Measurements from ENCODE around the gene HSD17B11.
A peak's percentile ranks its signal among the peaks of the same experiment; 100 is the strongest.
"Not testable (repeated sequence)": the region's sequence is repeated elsewhere in the genome, so short reads cannot be mapped to it uniquely, and the experiment has no call there.

HSD17B11 gene
- 63.7 to 77.1 reads per million in 2 donors for total RNA-seq

GRCh38 chr4:87390891-87391575 is at the start of gene HSD17B11:
TSS of gene HSD17B11 (minus strand) at chr4:87391188. CDS start at chr4:87391070, 118 bp downstream.
- DNase-seq: peak; percentile 31

- no peak for DNase-seq
These were observed 42.4 kb upstream of the HSD17B11 start for GRCh38 chr4:87433342-87433741.

GRCh38 chr4:87430038-87430437 is 39.0 kb upstream of the HSD17B11 start:
- no peak for DNase-seq

- DNase-seq: no peak
These were observed 38.0 kb upstream of the HSD17B11 start for GRCh38 chr4:87428979-87429378.

GRCh38 chr4:87427518-87427868 is 36.5 kb upstream of the HSD17B11 start:
- DNase-seq: no peak

GRCh38 chr4:87426865-87427517 is 36.0 kb upstream of the HSD17B11 start:
- no peak for DNase-seq

GRCh38 chr4:87425711-87426110 is 34.7 kb upstream of the HSD17B11 start:
- no peak for DNase-seq

GRCh38 chr4:87424099-87424543 is 33.1 kb upstream of the HSD17B11 start:
- not testable (repeated sequence) for DNase-seq

- DNase-seq: no peak
These were observed 32.5 kb upstream of the HSD17B11 start for GRCh38 chr4:87423317-87424098.

GRCh38 chr4:87422104-87423052 is 31.4 kb upstream of the HSD17B11 start, which contains the start of gene NUDT9:
TSS of gene NUDT9 (plus strand) at chr4:87422573. CDS start at chr4:87422906, 333 bp downstream.
- peak; percentile 78 for DNase-seq

- no peak for DNase-seq
These were observed 29.4 kb upstream of the HSD17B11 start for GRCh38 chr4:87420276-87420830.

- no peak for DNase-seq
These were observed 28.7 kb upstream of the HSD17B11 start for GRCh38 chr4:87419578-87420249.

GRCh38 chr4:87418410-87418809 is 27.4 kb upstream of the HSD17B11 start:
- not testable (repeated sequence) for DNase-seq

GRCh38 chr4:87416965-87417364 is 26.0 kb upstream of the HSD17B11 start:
- DNase-seq: no peak

- DNase-seq: no peak
These were observed 23.8 kb upstream of the HSD17B11 start for GRCh38 chr4:87414816-87415215.

GRCh38 chr4:87410679-87411078 is 19.7 kb upstream of the HSD17B11 start:
- no peak for DNase-seq

- DNase-seq: no peak
These were observed 19.2 kb upstream of the HSD17B11 start for GRCh38 chr4:87410157-87410556.

GRCh38 chr4:87409420-87409939 is 18.5 kb upstream of the HSD17B11 start:
- no peak for DNase-seq

- DNase-seq: not testable (repeated sequence)
These were observed 15.9 kb upstream of the HSD17B11 start for GRCh38 chr4:87406902-87407301.

- DNase-seq: no peak
These were observed 15.5 kb upstream of the HSD17B11 start for GRCh38 chr4:87406462-87406861.

- DNase-seq: no peak
These were observed 14.3 kb upstream of the HSD17B11 start for GRCh38 chr4:87405211-87405820.
